HepG2 (cell line): ENCODE results near the gene BBS9. TPM values are rescaled to one million over a fixed set of nuclear protein-coding genes. Genes with fewer than 3 reads are reported as not detected.

Source experiments
- ATAC-seq: fragments of 200-7000 bp; cut with Tn5 transposase; 3 replicates; pipeline ENCODE4 v1.9.1; 2020; ENCODE audit warnings: mild to moderate bottlenecking, moderate library complexity
- BruUV-seq: library from RNA; stranded (reverse); fragments of 400-500 nt; replicated peaks from 2 replicates; lab custom pipeline; 2021; lab: Mats Ljungman, UMichigan
- CTCF ChIA-PET: fragments of 300-600 bp; formaldehyde crosslinking; extraction: SDS; loops from one replicate; lab custom pipeline; 2021; ENCODE audit warnings: low total read pairs, inconsistent platforms, low intra/inter-chr PET ratio; lab: Yijun Ruan, JAX
- POLR2A ChIA-PET: fragments of 350-600 bp; sonication (Branson Sonifier 250); formaldehyde crosslinking; loops from one replicate; lab custom pipeline; 2020; ENCODE audit warnings: antibody characterized with exemption, inconsistent platforms; lab: Yijun Ruan, JAX
- DNase-seq: peaks from one replicate; pipeline ENCODE4 v3.0.0-alpha.2; 2015; ENCODE audit warnings: low spot score
- FAIRE-seq: peaks from 3 replicates; lab custom pipeline; 2011; peaks lifted over from hg19 to GRCh38; lab: Jason Lieb, UNC
- H2AFZ ChIP-seq: one replicate; pipeline ENCODE4 v1.6.1; 2011; ENCODE audit warnings: low read length, inconsistent platforms
- H3K27ac ChIP-seq: fragments of 300-600 bp; 3 replicates; pipeline ENCODE4 v1.8.0; 2011; ENCODE audit warnings: mixed run types, mild to moderate bottlenecking, mixed read lengths, low read length, inconsistent platforms; ENCODE audit not compliant: insufficient read depth; ENCODE audit errors: extremely low read length
- H3K27me3 ChIP-seq, 2 experiments: fragments of 200-600 bp in 1 of 2; 2 replicates in 1 of 2; 3 replicates in 1 of 2; pipeline versions ENCODE4 v1.6.0 to v1.8.0; 2011; ENCODE audit warnings: low read length in 2 of 2, mild to moderate bottlenecking in 2 of 2, moderate library complexity in 2 of 2, inconsistent platforms in 1 of 2; ENCODE audit not compliant: insufficient read depth in 2 of 2, control insufficient read depth in 1 of 2
- H3K36me3 ChIP-seq, 2 experiments: fragments of 200-600 bp in 1 of 2; replicated peaks in 1 of 2; 2 replicates in 1 of 2; 3 replicates in 1 of 2; pipeline versions ENCODE4 v1.5.1 to v1.8.0; 2011; ENCODE audit warnings: low read length in 2 of 2, inconsistent platforms in 1 of 2; ENCODE audit not compliant: insufficient read depth in 2 of 2, control insufficient read depth in 1 of 2
- H3K4me1 ChIP-seq: 2 replicates; pipeline ENCODE4 v1.5.1; 2012; ENCODE audit warnings: low read length, inconsistent platforms; ENCODE audit not compliant: insufficient read depth
- H3K4me2 ChIP-seq: 2 replicates; pipeline ENCODE4 v1.6.0; 2011; ENCODE audit warnings: low read depth, low read length, inconsistent platforms
- H3K4me3 ChIP-seq, 3 experiments: fragments of 200-600 bp in 1 of 3; sonication (generic), shearing (Covaris generic) in 1 of 3; replicated peaks in 1 of 3; 2 replicates each; pipeline ENCODE4 v1.5.1; 2011 to 2016; ENCODE audit warnings: low read length in 3 of 3, inconsistent platforms in 2 of 3, low read depth in 2 of 3, mild to moderate bottlenecking in 2 of 3, control low read depth in 1 of 3, mixed read lengths in 1 of 3; ENCODE audit not compliant: insufficient read depth in 1 of 3
- H3K79me2 ChIP-seq: one replicate; pipeline ENCODE4 v1.6.1; 2011; ENCODE audit warnings: low read length, inconsistent platforms; ENCODE audit not compliant: insufficient read depth
- H3K9ac ChIP-seq: 2 replicates; pipeline ENCODE4 v1.6.0; 2011; ENCODE audit warnings: mild to moderate bottlenecking, low read depth, low read length, inconsistent platforms; ENCODE audit not compliant: insufficient read depth
- H3K9me3 ChIP-seq: 2 replicates; pipeline ENCODE4 v1.5.1; 2012; ENCODE audit warnings: mild to moderate bottlenecking, low read length
- H4K20me1 ChIP-seq: 2 replicates; pipeline ENCODE4 v1.6.0; 2011; ENCODE audit warnings: inconsistent platforms, mild to moderate bottlenecking, low read length, moderate library complexity; ENCODE audit not compliant: insufficient read depth
- KLF6 ChIP-seq: IDR thresholded peaks from 2 replicates; pipeline ENCODE4 v1.8.0; 2016; ENCODE audit warnings: missing biosample characterization, missing genetic modification reagents
- NAIF1 ChIP-seq: sonication (generic); formaldehyde crosslinking; IDR thresholded peaks from 2 replicates; pipeline ENCODE4 v1.5.0; 2020; ENCODE audit warnings: mild to moderate bottlenecking, missing genetic modification reagents, borderline replicate concordance
- RELA ChIP-seq: sonication (generic); formaldehyde crosslinking; IDR thresholded peaks from 2 replicates; pipeline ENCODE4 v1.4.0; 2020; ENCODE audit warnings: missing genetic modification reagents
- TSC22D2 ChIP-seq: sonication (generic); formaldehyde crosslinking; IDR thresholded peaks from 2 replicates; pipeline ENCODE4 v1.5.1; 2020; ENCODE audit warnings: missing genetic modification reagents, mild to moderate bottlenecking, borderline replicate concordance
- ZNF260 ChIP-seq: sonication (generic); formaldehyde crosslinking; IDR thresholded peaks from 2 replicates; pipeline ENCODE4 v1.4.0; 2020; ENCODE audit warnings: missing genetic modification reagents, low read depth, mild to moderate bottlenecking, borderline replicate concordance
- whole genome bisulfite sequencing: methylation state at CpG from one replicate; pipeline ENCODE4 v1.1.6; 2017; ENCODE audit warnings: low lambda C conversion rate; 5-methylcytosine and 5-hydroxymethylcytosine counted together
- in situ Hi-C: cut with HindIII; loops from 2 replicates; pipeline ENCODE4 v1.10.0; 2017; ENCODE audit warnings: low pct_unique_long_range_greater_than_20kb; ENCODE audit not compliant: extremely low pct_ligation_motif_present
- intact Hi-C: fragments of 100-400 bp; cut with micrococcal nuclease; formaldehyde crosslinking; loops from one replicate; pipeline ENCODE4 v1.10.0; 2022; ENCODE audit not compliant: unreplicated experiment
- polyA plus RNA-seq, 8 experiments: library from polyadenylated mRNA; depleted of rRNA in 3 of 8; stranded (reverse) in 7 of 8; unstranded in 1 of 8; fragments of >200 nt; fragmentation: Illumina TruSeq in 4 of 8; extraction: Trizol in 4 of 8; gene quantifications; 2 replicates each; pipeline versions ENCODE4 v1.2.1 to v1.2.3, GENCODE V29; 2011 to 2016; ENCODE audit warnings: low read depth in 4 of 8, missing spikeins in 1 of 8, mixed read lengths in 1 of 8; ENCODE audit not compliant: insufficient read depth in 1 of 8
- total RNA-seq, 5 experiments: library from RNA; depleted of rRNA; stranded (reverse); fragments of >200 nt; fragmentation: Illumina TruSeq; extraction: Trizol; gene quantifications; 2 replicates each; pipeline ENCODE4 v1.2.3, GENCODE V29; 2016; ENCODE audit warnings: low read depth in 1 of 5
- TF ChIP-seq, protein P1 (sequence below): sonication (generic); formaldehyde crosslinking; IDR thresholded peaks from 2 replicates; pipeline ENCODE4 v1.4.0; 2020; ENCODE audit warnings: missing genetic modification reagents
- TF ChIP-seq, protein P2 (sequence below): sonication (generic); formaldehyde crosslinking; IDR thresholded peaks from 2 replicates; pipeline ENCODE4 v1.4.0; 2020; ENCODE audit warnings: mild to moderate bottlenecking, missing genetic modification reagents

The BBS9 gene
- total and polyA plus RNA-seq, 2 of the 13 experiments (the other 11 are each of a cell fraction or from before 2014, with no cell fraction given): 5.1 to 7.8 TPM

DNA sequence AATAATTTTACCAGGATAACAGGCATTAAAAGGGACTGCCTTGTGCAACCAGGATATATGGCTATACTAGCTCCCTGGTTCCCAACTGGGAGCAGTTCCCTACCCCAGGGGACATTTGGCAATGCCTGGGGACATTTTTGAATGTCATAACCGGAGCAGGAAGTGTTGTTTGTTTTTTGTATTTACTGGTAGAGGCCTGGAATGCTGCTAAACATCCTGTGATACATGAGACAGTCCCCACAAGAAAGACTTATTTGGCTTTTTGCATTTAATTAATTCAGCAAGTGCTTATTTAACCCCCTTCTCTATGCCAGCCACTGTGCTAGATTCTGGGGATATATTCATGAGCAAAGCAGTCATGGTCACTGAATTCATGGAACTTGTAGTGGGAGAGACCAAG, 181.2 kb downstream of the BBS9 start (continued):
- TF ChIP-seq, protein P1, sequence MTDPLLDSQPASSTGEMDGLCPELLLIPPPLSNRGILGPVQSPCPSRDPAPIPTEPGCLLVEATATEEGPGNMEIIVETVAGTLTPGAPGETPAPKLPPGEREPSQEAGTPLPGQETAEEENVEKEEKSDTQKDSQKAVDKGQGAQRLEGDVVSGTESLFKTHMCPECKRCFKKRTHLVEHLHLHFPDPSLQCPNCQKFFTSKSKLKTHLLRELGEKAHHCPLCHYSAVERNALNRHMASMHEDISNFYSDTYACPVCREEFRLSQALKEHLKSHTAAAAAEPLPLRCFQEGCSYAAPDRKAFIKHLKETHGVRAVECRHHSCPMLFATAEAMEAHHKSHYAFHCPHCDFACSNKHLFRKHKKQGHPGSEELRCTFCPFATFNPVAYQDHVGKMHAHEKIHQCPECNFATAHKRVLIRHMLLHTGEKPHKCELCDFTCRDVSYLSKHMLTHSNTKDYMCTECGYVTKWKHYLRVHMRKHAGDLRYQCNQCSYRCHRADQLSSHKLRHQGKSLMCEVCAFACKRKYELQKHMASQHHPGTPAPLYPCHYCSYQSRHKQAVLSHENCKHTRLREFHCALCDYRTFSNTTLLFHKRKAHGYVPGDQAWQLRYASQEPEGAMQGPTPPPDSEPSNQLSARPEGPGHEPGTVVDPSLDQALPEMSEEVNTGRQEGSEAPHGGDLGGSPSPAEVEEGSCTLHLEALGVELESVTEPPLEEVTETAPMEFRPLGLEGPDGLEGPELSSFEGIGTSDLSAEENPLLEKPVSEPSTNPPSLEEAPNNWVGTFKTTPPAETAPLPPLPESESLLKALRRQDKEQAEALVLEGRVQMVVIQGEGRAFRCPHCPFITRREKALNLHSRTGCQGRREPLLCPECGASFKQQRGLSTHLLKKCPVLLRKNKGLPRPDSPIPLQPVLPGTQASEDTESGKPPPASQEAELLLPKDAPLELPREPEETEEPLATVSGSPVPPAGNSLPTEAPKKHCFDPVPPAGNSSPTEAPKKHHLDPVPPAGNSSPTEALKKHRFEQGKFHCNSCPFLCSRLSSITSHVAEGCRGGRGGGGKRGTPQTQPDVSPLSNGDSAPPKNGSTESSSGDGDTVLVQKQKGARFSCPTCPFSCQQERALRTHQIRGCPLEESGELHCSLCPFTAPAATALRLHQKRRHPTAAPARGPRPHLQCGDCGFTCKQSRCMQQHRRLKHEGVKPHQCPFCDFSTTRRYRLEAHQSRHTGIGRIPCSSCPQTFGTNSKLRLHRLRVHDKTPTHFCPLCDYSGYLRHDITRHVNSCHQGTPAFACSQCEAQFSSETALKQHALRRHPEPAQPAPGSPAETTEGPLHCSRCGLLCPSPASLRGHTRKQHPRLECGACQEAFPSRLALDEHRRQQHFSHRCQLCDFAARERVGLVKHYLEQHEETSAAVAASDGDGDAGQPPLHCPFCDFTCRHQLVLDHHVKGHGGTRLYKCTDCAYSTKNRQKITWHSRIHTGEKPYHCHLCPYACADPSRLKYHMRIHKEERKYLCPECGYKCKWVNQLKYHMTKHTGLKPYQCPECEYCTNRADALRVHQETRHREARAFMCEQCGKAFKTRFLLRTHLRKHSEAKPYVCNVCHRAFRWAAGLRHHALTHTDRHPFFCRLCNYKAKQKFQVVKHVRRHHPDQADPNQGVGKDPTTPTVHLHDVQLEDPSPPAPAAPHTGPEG (CRISPR knock-in tag): no peak

DNA sequence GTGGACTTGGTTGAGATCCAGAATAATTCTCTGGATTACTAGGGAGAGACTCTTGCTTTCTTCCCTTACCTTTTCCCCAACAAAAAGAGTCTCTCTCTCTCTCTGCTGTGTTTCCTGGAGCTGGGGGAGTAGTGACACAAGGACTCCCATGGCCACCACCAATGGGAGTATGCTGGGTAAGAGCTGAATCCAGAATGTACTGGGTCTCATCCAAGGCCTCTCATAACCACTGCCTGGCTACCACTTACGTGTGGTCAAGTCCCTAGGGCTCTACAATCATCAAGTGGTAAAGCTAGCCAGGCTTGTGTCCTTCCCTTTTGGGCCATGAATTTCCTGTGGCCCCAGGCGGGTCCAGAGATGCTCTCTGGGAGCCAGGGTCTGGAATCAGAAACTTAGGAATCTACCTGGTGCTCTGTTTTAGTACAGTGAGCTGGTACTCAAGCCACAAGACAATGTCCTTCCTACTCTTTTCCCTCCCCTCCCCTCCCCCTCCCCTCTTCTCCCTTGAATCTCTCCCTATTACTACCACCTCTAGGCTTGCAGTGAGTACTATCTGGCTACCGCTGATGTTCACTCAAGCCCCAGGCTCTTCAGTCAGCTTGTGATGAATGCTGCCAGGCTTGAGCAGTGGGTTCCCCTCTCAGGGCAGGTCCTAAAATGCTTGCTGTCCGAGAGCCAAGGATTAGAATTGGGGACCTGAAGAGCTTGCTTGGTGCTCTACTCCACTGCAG, 196.6 kb downstream of the BBS9 start:
- no peaks in the 10 kb centered on the region for H3K4me1 ChIP-seq
- no peak overlapping the region for H3K27ac ChIP-seq
- in situ Hi-C loops (no loop called here), intact Hi-C loops (no loop called here)
- ChIA-PET POLR2A (no interaction called here), CTCF (no interaction called here)
- no peak overlapping the region for H3K9ac ChIP-seq
- H3K79me2 ChIP-seq: no peaks in the 10 kb centered on the region
- H3K27me3 ChIP-seq: no peaks in the 10 kb centered on the region
- no peaks in the 10 kb centered on the region for H3K9me3 ChIP-seq
- DNase-seq (no peak), FAIRE-seq (no peak), ATAC-seq (no peak)
- no peaks in the 10 kb centered on the region for H4K20me1 ChIP-seq
- H3K4me2 ChIP-seq: no peak overlapping the region
- H3K4me3 ChIP-seq: no peak overlapping the region
- H2AFZ ChIP-seq: no peak overlapping the region
- BruUV-seq: no TSS peak
- no peaks in the 10 kb centered on the region for H3K36me3 ChIP-seq
- TF ChIP-seq NAIF1 (CRISPR knock-in tag): no peak
- no peak for TF ChIP-seq KLF6
- TF ChIP-seq, protein P2, sequence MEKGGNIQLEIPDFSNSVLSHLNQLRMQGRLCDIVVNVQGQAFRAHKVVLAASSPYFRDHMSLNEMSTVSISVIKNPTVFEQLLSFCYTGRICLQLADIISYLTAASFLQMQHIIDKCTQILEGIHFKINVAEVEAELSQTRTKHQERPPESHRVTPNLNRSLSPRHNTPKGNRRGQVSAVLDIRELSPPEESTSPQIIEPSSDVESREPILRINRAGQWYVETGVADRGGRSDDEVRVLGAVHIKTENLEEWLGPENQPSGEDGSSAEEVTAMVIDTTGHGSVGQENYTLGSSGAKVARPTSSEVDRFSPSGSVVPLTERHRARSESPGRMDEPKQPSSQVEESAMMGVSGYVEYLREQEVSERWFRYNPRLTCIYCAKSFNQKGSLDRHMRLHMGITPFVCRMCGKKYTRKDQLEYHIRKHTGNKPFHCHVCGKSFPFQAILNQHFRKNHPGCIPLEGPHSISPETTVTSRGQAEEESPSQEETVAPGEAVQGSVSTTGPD: no peak
- TF ChIP-seq ZNF260: no peak
- TF ChIP-seq RELA: no peak
- no peak for TF ChIP-seq TSC22D2 (CRISPR knock-in tag)
- 37% methylated on average over 4 of the region's 4 CpGs for WGBS
